SK-N-SH treated with all-trans-retinoic acid at 6 μM for 48 hours (cell line): ENCODE results near the gene LRRFIP2.
A peak's percentile ranks its signal among the peaks of the same experiment; 100 is the strongest.

Experiments used
- ATAC-seq: fragments of 200-7000 bp; cut with Tn5 transposase; 3 replicates; pipeline ENCODE4 v1.9.1; 2020; ENCODE audit warnings: mild to moderate bottlenecking, moderate library complexity
- ARNTL ChIP-seq: fragments of 450-650 bp; formaldehyde crosslinking; IDR thresholded peaks from 2 replicates; pipeline ENCODE4 v1.5.0; 2020; ENCODE audit warnings: low read depth, mild to moderate bottlenecking, moderate library complexity, borderline replicate concordance
- CREB5 ChIP-seq: fragments of 250-450 bp; sonication (Bioruptor Pico); IDR thresholded peaks from 2 replicates; pipeline ENCODE4 v1.5.1; 2020; ENCODE audit warnings: low read depth, mild to moderate bottlenecking, moderate library complexity
- CSRNP3 ChIP-seq: fragments of 250-450 bp; sonication (Bioruptor Pico); IDR thresholded peaks from 2 replicates; pipeline ENCODE4 v1.5.1; 2021; ENCODE audit warnings: mild to moderate bottlenecking, moderate library complexity
- ESRRG ChIP-seq: fragments of 250-450 bp; sonication (Bioruptor Pico); IDR thresholded peaks from 2 replicates; pipeline ENCODE4 v1.6.1; 2021; ENCODE audit warnings: mild to moderate bottlenecking
- GLIS3 ChIP-seq: fragments of 250-450 bp; sonication (Bioruptor Pico); IDR thresholded peaks from 2 replicates; pipeline ENCODE4 v1.5.0; 2020; ENCODE audit warnings: mild to moderate bottlenecking, moderate library complexity
- ISL1 ChIP-seq: fragments of 250-450 bp; sonication (Bioruptor Pico); IDR thresholded peaks from 2 replicates; pipeline ENCODE4 v2.1.2; 2022; ENCODE audit warnings: mild to moderate bottlenecking, moderate library complexity
- OSR1 ChIP-seq: fragments of 250-450 bp; sonication (Bioruptor Pico); IDR thresholded peaks from 2 replicates; pipeline ENCODE4 v1.8.0; 2022; ENCODE audit warnings: moderate library complexity, mild to moderate bottlenecking, inconsistent platforms
- PATZ1 ChIP-seq: fragments of 250-450 bp; sonication (Bioruptor Pico); IDR thresholded peaks from 2 replicates; pipeline ENCODE4 v1.8.0; 2020; ENCODE audit warnings: mild to moderate bottlenecking, moderate library complexity, borderline replicate concordance
- POU6F1 ChIP-seq: fragments of 250-450 bp; sonication (Bioruptor Pico); IDR thresholded peaks from 2 replicates; pipeline ENCODE4 v1.8.0; 2021; ENCODE audit warnings: low read depth, mild to moderate bottlenecking, moderate library complexity, borderline replicate concordance
- PPARA ChIP-seq: fragments of 250-450 bp; sonication (Bioruptor Pico); IDR thresholded peaks from 2 replicates; pipeline ENCODE4 v1.5.0; 2020; ENCODE audit warnings: mild to moderate bottlenecking, borderline replicate concordance
- RARB ChIP-seq: fragments of 250-450 bp; sonication (Bioruptor Pico); IDR thresholded peaks from 2 replicates; pipeline ENCODE4 v1.8.0; 2021; ENCODE audit warnings: mild to moderate bottlenecking, moderate library complexity
- TCF4 ChIP-seq: fragments of 250-450 bp; sonication (Bioruptor Pico); IDR thresholded peaks from 2 replicates; pipeline ENCODE4 v1.8.0; 2021; ENCODE audit warnings: mild to moderate bottlenecking, moderate library complexity, borderline replicate concordance
- TOX ChIP-seq: fragments of 250-450 bp; sonication (Bioruptor Pico); IDR thresholded peaks from 2 replicates; pipeline ENCODE4 v1.8.0; 2021; ENCODE audit warnings: mild to moderate bottlenecking, moderate library complexity, borderline replicate concordance
- TSHZ2 ChIP-seq: fragments of 250-450 bp; sonication (Bioruptor Pico); IDR thresholded peaks from 2 replicates; pipeline ENCODE4 v1.5.0; 2020; ENCODE audit warnings: mild to moderate bottlenecking, moderate library complexity
- ZC3H10 ChIP-seq: fragments of 250-450 bp; sonication (Bioruptor Pico); IDR thresholded peaks from 2 replicates; pipeline ENCODE4 v1.5.1; 2021; ENCODE audit warnings: mild to moderate bottlenecking, moderate library complexity
- ZFP3 ChIP-seq: fragments of 250-450 bp; sonication (Bioruptor Pico); IDR thresholded peaks from 2 replicates; pipeline ENCODE4 v1.5.0; 2020; ENCODE audit warnings: mild to moderate bottlenecking, moderate library complexity
- ZFP30 ChIP-seq: fragments of 450-650 bp; formaldehyde crosslinking; IDR thresholded peaks from 2 replicates; pipeline ENCODE4 v1.5.0; 2022; ENCODE audit warnings: mild to moderate bottlenecking, moderate library complexity
- ZNF70 ChIP-seq: fragments of 450-650 bp; formaldehyde crosslinking; IDR thresholded peaks from 2 replicates; pipeline ENCODE4 v1.5.0; 2020; ENCODE audit warnings: mild to moderate bottlenecking, moderate library complexity
- ZNF8 ChIP-seq: fragments of 450-650 bp; formaldehyde crosslinking; IDR thresholded peaks from 2 replicates; pipeline ENCODE4 v1.5.0; 2020; ENCODE audit warnings: mild to moderate bottlenecking, moderate library complexity

The LRRFIP2 gene

GRCh38 chr3:37029111-37029510 is 145.3 kb downstream of the LRRFIP2 start:
- TF ChIP-seq ZFP30 (CRISPR knock-in tag), result no peak
- TF ChIP-seq, all 23 proteins: peak for 0
- no peak for ATAC-seq

GRCh38 chr3:37028329-37028728 is 146.1 kb downstream of the LRRFIP2 start:
- TF ChIP-seq ZNF70 (CRISPR knock-in tag) (no peak), GLIS3 (CRISPR knock-in tag) (no peak), PATZ1 (CRISPR knock-in tag) (no peak), CREB5 (no peak)
- ATAC-seq, result no peak

- ATAC-seq, result no peak
- TF ChIP-seq CREB5 (no peak), ZC3H10 (CRISPR knock-in tag) (no peak)
Measured at GRCh38 chr3:37026851-37027250, 147.5 kb downstream of the LRRFIP2 start.

- no peak for TF ChIP-seq OSR1 (CRISPR knock-in tag)
Measured at GRCh38 chr3:37025561-37026335, 148.6 kb downstream of the LRRFIP2 start.

GRCh38 chr3:37024820-37025405 is 149.5 kb downstream of the LRRFIP2 start:
- no peak for ATAC-seq
- TF ChIP-seq CSRNP3 (CRISPR knock-in tag), result no peak
- no peak for TF ChIP-seq ARNTL (CRISPR knock-in tag)
- TF ChIP-seq PPARA (CRISPR knock-in tag), result no peak
- no peak for TF ChIP-seq TOX

More at GRCh38 chr3:37025561-37026335, 148.6 kb downstream of the LRRFIP2 start:
- no peak for ATAC-seq

GRCh38 chr3:37024092-37024491 is 150.3 kb downstream of the LRRFIP2 start:
- ATAC-seq, result 0 out of 3 replicates have a peak, but pooled peaks have one; percentile 32
- TF ChIP-seq TSHZ2 (no peak), POU6F1 (CRISPR knock-in tag) (no peak), PATZ1 (CRISPR knock-in tag) (no peak), ESRRG (CRISPR knock-in tag) (no peak), OSR1 (CRISPR knock-in tag) (no peak), ZFP3 (CRISPR knock-in tag) (no peak), ISL1 (no peak), ZNF8 (no peak), ZNF70 (CRISPR knock-in tag) (no peak), GLIS3 (CRISPR knock-in tag) (no peak), RARB (no peak), ZC3H10 (CRISPR knock-in tag) (no peak), TCF4 (CRISPR knock-in tag) (no peak)
